Kidney (tissue), 14 donors: ENCODE data around the gene USE1. TPM values are rescaled to one million over a fixed set of nuclear protein-coding genes. Genes with fewer than 3 reads are reported as not detected.

Experiments
- DNase-seq, 5 donors: peaks; one replicate each; pipeline ENCODE4 v3.0.0-alpha.2; 2013 to 2020
- FAIRE-seq: peaks from 2 replicates; lab custom pipeline; 2012; peaks lifted over from hg19 to GRCh38; lab: Jason Lieb, UNC
- H3K27ac ChIP-seq, 2 donors: one replicate each; pipeline ENCODE4 v1.7.0; 2013; ENCODE audit warnings: low read depth in 2 of 2, low read length in 2 of 2, inconsistent platforms in 1 of 2
- H3K27me3 ChIP-seq: one replicate; pipeline ENCODE4 v1.7.1; 2013; ENCODE audit warnings: low read length, inconsistent platforms; ENCODE audit not compliant: control insufficient read depth, insufficient read depth
- H3K36me3 ChIP-seq, 3 donors: one replicate each; pipeline versions ENCODE4 v1.7.0 to v1.7.1; 2013; ENCODE audit warnings: low read length in 3 of 3, control low read depth in 1 of 3, inconsistent platforms in 1 of 3; ENCODE audit not compliant: insufficient read depth in 3 of 3, control insufficient read depth in 2 of 3
- H3K4me1 ChIP-seq, 3 donors: one replicate each; pipeline versions ENCODE4 v1.7.0 to v1.7.1; 2013; ENCODE audit warnings: low read length in 3 of 3, inconsistent platforms in 1 of 3, low read depth in 1 of 3; ENCODE audit not compliant: control insufficient read depth in 2 of 3, insufficient read depth in 2 of 3
- H3K4me3 ChIP-seq, 3 donors: one replicate each; pipeline versions ENCODE4 v1.7.0 to v1.8.1; 2013; ENCODE audit warnings: low read length in 3 of 3, control low read depth in 1 of 3, inconsistent platforms in 1 of 3
- H3K9ac ChIP-seq, 3 donors: one replicate each; pipeline versions ENCODE4 v1.7.0 to v1.7.1; 2013; ENCODE audit warnings: low read length in 3 of 3, control low read depth in 1 of 3, inconsistent platforms in 1 of 3
- H3K9me3 ChIP-seq, 3 donors: one replicate each; pipeline versions ENCODE4 v1.7.0 to v1.7.1; 2013; ENCODE audit warnings: low read length in 3 of 3, control low read depth in 1 of 3, inconsistent platforms in 1 of 3; ENCODE audit not compliant: control insufficient read depth in 2 of 3, insufficient read depth in 1 of 3
- CTCF ChIP-seq: IDR thresholded peaks from 3 replicates; pipeline ENCODE4 v1.5.1; 2012; ENCODE audit warnings: mild to moderate bottlenecking, moderate library complexity, borderline replicate concordance; ENCODE audit not compliant: insufficient read depth; ENCODE audit errors: extremely low read depth
- intact Hi-C: fragments of 100-400 bp; cut with DNase I; formaldehyde crosslinking; loops from one replicate; pipeline ENCODE4 v1.11.1; 2022
- polyA plus RNA-seq: library from polyadenylated mRNA; stranded (reverse); fragments of 350-450 nt; fragmentation: Illumina TruSeq; extraction: RNeasy Lipid Tissue Mini Kit (QIAGEN cat#74804); gene quantifications from one replicate; pipeline ENCODE4 v1.2.3, GENCODE V29; 2014; ENCODE audit warnings: low read depth, low replicate concordance; ENCODE audit not compliant: insufficient read depth
- total RNA-seq: library from RNA; stranded (reverse); fragmentation: NEBNext Ultra II Directional; extraction: Animal tissue kit (Norgen Biotek cat#: 25700); gene quantifications from one replicate; pipeline ENCODE4 v1.2.1, GENCODE V29; 2021
- donor health status: control.
- donor health status: control.
- donor health status: control.
- donor health status: control.
- donor health status: control.
- donor health status: DM: yes; HTN: yes; CAD: no.
- donor health status: Normal renal cell carcinoma (clear cell type).

Gene USE1
- total and polyA plus RNA-seq, 2 donors from 2014 or later: 26.0 to 52.6 TPM

GRCh38 chr19:17171874-17172273 lies 43.3 kb upstream of the USE1 start:
- Histone ChIP-seq H3K27ac (no peak overlapping the region), H3K36me3 (peaks cover 4 to 28% (median 9%) of the 10 kb centered on the region in 3 donors), H3K4me1 (no peaks in the 10 kb centered on the region), H3K9ac (no peak overlapping the region), H3K9me3 (no peaks in the 10 kb centered on the region), H3K4me3 (no peak overlapping the region), H3K27me3 (no peaks in the 10 kb centered on the region)
- TF ChIP-seq CTCF: no peak
- FAIRE-seq (no peak), DNase-seq (no peak)
- intact Hi-C loops: no loop called here

- Histone ChIP-seq H3K4me1 (no peaks in the 10 kb centered on the region), H3K9ac (no peak overlapping the region), H3K27ac (no peak overlapping the region), H3K36me3 (peaks cover 4 to 27% (median 9%) of the 10 kb centered on the region in 3 donors), H3K9me3 (no peaks in the 10 kb centered on the region), H3K4me3 (no peak overlapping the region), H3K27me3 (no peaks in the 10 kb centered on the region)
- FAIRE-seq: no peak
- peak in 1 of 5 donors; percentile 8 for DNase-seq
- no peak for TF ChIP-seq CTCF
- intact Hi-C loops: no loop called here
Measured at GRCh38 chr19:17172624-17173345, 42.4 kb upstream of the USE1 start.

GRCh38 chr19:17178291-17178690 lies 36.9 kb upstream of the USE1 start:
- FAIRE-seq (no peak), DNase-seq (no peak)
- Histone ChIP-seq H3K27ac (no peak overlapping the region), H3K9me3 (no peaks in the 10 kb centered on the region), H3K4me3 (no peak overlapping the region), H3K4me1 (no peaks in the 10 kb centered on the region), H3K27me3 (no peaks in the 10 kb centered on the region), H3K9ac (no peak overlapping the region), H3K36me3 (peaks cover 2 to 7% (median 4%) of the 10 kb centered on the region in 3 donors)
- TF ChIP-seq CTCF: no peak
- intact Hi-C loops: no loop called here
